GM10266 (cell line): ENCODE measurements around the gene LOXL3.

Experiments
- DNase-seq: peaks from one replicate; pipeline ENCODE4 v3.0.0; 2012; ENCODE audit errors: extremely low spot score
- TF ChIP-seq, protein P1 (sequence below): IDR thresholded peaks from 2 replicates; pipeline ENCODE4 v1.5.1; 2012; ENCODE audit warnings: mild to moderate bottlenecking, low read depth; ENCODE audit not compliant: control insufficient read depth, insufficient read depth; ENCODE audit errors: missing control alignments

LOXL3 gene

DNA sequence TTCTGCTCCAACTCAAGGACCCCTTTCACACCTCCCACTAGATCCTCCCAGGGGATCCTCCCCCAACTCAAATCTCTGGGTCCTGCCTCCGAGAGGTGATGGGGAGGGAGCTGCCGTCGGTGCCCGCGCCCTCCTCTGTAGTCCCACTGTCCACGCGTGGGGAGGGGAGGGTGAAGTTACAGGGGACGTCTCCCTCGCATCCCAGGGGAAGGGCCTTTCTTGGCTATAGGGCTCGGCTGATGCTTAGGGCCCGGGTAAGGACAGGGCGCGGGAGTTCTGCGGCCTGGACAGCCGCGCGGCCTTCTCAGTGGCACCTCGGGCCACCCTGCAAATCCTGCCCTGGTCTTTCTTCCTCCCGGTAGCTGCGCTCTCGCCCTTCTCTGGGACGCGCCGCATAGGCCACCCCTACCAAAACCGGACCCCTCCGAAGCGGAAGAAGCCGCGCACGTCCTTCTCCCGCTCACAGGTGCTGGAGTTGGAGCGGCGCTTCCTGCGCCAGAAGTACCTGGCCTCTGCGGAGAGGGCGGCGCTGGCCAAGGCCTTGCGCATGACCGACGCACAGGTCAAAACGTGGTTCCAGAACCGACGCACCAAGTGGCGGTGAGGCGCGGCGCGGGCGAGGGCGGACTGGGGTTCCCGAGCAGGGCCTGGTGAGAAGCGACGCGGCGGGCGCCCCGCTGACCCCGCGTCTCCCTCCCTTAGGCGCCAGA is 38.3 kb downstream of the LOXL3 start:
- TF ChIP-seq, protein P1, sequence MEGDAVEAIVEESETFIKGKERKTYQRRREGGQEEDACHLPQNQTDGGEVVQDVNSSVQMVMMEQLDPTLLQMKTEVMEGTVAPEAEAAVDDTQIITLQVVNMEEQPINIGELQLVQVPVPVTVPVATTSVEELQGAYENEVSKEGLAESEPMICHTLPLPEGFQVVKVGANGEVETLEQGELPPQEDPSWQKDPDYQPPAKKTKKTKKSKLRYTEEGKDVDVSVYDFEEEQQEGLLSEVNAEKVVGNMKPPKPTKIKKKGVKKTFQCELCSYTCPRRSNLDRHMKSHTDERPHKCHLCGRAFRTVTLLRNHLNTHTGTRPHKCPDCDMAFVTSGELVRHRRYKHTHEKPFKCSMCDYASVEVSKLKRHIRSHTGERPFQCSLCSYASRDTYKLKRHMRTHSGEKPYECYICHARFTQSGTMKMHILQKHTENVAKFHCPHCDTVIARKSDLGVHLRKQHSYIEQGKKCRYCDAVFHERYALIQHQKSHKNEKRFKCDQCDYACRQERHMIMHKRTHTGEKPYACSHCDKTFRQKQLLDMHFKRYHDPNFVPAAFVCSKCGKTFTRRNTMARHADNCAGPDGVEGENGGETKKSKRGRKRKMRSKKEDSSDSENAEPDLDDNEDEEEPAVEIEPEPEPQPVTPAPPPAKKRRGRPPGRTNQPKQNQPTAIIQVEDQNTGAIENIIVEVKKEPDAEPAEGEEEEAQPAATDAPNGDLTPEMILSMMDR: no peak
- DNase-seq: peak; percentile 38

DNA sequence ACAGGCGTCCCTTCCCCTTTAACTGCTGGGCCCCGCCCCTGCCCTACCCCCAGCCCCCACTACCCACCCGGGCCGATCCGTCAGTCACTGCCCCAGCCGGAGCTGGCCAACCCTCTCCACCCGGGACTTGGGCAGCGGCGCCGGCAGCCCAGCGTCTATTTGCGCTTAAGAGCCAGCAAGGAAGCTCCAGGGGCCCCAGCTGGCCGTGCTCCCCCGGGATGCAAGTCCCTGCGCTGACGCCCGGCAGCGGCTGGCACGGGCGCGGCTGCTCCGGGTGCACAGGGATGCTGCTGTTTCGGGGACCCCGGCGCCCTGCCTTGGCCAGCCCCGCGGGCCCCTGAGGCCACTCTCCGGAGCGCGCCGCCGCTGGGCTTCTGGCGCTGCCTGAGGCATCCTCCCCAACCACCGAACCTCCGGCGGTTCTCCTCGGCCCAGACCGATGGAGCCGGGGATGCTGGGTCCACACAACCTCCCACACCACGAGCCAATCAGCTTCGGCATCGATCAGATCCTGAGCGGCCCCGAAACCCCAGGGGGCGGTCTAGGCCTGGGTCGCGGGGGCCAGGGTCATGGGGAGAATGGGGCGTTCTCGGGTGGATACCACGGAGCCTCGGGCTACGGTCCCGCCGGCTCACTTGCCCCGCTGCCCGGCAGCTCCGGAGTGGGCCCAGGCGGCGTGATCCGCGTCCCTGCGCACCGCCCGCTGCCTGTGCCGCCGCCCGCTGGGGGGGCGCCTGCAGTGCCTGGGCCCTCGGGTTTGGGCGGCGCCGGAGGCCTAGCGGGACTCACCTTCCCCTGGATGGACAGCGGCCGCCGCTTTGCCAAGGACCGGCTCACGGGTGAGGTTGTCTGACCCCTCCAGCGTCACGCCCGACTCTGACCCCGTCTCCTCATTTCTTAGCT is 39.1 kb downstream of the LOXL3 start, which contains the start of gene TLX2:
TLX2 (plus strand) TSS at position 83 of the 903 bp plus-strand sequence; CDS start at position 440, 357 bp downstream.
- TF ChIP-seq, protein P1: no peak
- peak; percentile 46 for DNase-seq

DNA sequence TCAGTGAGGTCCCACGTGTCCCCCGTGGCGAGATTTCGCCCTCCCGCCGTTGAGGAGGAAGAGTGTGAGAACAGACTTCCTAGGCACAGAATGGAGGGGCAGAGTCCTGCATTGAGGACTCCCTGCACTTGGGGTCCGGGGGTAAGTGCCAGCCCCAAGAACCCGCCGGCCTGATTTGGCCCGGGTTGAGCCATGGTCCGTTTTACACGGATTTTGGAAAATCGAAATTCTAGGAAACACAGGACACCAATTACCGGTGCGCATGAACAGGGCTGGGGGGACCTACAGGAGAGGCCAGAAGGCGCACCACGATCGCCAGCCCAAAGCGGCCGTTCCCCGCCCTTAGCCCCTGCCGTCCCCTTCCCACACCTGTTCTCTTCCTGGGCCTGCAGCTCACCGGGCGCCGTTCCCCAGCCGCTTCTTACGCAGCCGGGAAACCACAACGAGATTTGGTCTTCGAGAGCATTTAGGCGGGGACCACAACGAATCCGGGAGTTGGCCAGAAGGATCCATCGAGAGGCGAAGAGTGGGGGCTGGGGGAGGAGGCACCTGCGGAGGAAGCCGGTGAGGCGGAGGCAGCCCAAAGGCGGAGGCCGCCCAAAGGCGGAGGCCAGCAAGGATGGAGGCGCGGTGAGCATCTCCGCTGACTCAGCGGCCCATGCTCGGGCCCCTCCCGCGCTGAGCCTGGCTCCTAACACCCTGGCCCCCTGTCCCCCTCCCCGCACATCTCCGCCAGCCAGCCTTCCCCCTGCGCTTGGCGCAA is 40.0 kb downstream of the LOXL3 start:
- peak; percentile 46 for DNase-seq
- TF ChIP-seq, protein P1: no peak

DNA sequence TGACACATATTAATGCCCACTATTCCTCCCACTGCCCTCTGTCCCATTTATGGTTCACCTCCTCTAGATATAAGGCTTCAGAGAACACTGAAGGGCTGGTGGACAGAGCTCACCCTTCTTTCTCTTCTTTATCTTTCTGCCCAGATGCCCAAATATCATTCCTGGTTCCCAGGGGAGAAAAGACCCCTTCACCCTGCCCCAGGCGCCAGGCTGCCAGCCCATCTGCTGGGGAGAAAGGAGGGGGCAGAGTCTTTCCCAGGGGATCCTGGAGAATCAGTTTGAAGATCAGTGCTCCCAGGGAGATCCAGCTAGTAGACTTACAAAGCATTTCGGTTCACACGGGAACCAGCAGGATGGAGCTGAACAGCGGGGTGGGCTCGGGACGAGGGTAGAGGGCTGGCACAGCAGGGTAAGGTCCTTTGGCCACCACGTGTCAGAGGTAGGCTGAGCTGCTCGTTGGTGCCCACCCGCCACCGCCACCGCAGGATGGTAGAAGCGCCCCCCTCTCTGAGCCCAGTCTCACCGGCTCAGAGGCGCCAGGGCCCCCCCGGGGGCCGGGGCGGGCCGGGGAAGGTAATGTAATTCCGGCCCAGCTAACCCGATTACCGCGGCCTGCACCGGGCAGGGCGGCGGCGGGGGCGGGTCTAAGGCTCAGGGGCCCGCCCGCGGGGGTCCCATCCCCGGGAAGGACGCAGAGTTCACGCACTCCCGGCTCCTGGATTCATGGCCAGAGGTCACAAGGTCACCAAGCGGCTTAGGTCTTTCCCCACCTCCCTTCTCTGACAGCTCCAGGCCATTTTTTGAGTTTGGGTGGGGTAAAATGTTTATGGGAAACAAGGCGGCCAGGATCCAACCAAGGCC is 40.8 kb downstream of the LOXL3 start:
- DNase-seq: peak; percentile 32
- TF ChIP-seq, protein P1: no peak

DNA sequence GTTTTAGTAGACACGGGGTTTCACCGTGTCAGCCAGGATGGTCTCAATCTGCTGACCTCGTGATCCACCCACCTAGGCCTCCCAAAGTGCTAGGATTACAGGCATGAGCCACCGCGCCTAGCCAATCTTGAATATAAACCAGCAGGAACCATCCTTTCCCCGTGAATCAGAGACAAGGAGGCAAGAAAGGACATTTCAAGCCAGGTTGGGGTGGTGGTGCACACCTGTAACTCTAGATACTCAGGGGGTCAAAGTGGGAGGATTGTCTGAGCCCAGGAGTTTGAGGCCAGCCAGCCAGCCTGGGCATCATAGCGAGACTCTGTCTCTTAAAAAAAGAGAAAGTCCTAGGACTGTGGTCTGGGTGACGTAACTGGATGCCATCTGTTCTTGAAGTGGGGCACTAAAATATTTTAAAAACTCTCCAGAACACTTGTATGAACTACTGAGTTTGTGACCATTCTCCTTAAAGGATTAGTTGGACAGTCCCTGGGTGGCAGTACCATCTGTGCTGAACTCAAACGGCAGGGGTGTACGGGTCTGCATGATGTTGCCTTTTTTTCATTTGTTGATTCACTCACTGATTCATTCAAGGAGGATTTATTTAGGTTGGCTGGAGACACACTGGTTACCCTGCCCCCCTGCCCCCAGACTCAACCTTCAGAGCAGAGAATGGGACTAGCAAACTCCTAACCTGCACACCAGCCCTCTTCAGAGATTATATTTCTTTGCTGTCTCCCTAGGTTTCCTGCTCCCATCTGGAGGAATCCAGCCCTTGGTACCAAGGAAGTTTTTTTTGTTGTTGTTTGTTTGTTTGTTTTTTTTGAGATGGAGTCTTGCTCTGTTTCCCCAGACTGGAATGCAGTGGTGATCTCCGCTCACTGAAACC is 42.4 kb downstream of the LOXL3 start:
- TF ChIP-seq, protein P1: no peak
- DNase-seq: no peak
